Measurements from ENCODE around the gene CAPN10.

DNA sequence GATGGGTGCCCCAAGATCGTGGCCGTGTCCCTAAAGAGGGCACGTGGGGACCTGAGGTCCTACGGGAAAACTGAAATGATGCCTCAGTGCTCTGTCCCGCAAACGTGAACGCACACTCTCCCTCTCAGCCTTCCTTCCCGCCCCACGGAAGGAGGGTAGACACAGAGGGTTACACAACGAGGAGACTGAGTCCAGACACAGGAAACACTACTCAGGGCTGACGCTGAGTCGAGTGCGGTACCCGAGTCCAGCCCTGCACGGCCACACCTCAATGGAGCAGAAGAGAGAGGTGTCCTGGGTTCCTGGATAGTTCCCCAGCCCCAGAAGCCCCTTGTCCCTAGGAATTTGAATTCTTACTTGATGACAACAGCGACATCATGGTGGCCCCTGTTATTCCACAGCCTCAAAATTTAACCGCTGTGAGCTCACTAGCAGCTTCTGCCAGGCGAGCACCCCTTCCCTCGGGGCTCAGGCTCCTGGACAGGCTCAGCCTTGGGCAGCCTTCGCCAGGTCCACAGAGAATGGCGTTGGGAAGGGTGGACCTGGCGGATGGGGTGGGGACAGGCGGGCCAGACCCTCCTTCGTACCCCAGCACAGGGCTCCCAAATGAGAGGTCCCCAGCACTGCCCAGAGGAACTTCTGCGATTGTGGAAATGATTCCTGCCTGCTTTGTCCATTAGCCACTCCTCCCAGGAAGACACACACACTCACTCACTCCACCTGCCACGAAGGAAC lies 19.2 kb upstream of the CAPN10 start:
- TF ChIP-seq, protein P1, sequence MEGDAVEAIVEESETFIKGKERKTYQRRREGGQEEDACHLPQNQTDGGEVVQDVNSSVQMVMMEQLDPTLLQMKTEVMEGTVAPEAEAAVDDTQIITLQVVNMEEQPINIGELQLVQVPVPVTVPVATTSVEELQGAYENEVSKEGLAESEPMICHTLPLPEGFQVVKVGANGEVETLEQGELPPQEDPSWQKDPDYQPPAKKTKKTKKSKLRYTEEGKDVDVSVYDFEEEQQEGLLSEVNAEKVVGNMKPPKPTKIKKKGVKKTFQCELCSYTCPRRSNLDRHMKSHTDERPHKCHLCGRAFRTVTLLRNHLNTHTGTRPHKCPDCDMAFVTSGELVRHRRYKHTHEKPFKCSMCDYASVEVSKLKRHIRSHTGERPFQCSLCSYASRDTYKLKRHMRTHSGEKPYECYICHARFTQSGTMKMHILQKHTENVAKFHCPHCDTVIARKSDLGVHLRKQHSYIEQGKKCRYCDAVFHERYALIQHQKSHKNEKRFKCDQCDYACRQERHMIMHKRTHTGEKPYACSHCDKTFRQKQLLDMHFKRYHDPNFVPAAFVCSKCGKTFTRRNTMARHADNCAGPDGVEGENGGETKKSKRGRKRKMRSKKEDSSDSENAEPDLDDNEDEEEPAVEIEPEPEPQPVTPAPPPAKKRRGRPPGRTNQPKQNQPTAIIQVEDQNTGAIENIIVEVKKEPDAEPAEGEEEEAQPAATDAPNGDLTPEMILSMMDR (IDR thresholded peaks at IDR 0.05 in 4 of 5, conservative IDR thresholded peaks at IDR 0.05 in 1 of 5), result no peak
- no peak for TF ChIP-seq POLR2A (IDR thresholded peaks at IDR 0.05)
